Ammon's horn (tissue), 1 donor: ENCODE measurements around the gene GPC3.

Experiments used
- DNase-seq: peaks from one replicate; pipeline ENCODE4 v3.0.0-alpha.2; 2016; ENCODE audit warnings: low spot score

The GPC3 gene

GRCh38 chrX:133840415-133840814 lies 145.0 kb downstream of the GPC3 start:
- no peak for DNase-seq

- peak; percentile 14 for DNase-seq
These were observed 146.4 kb downstream of the GPC3 start for GRCh38 chrX:133838761-133839676.

GRCh38 chrX:133837091-133837490 lies 148.3 kb downstream of the GPC3 start:
- DNase-seq = no peak

- DNase-seq = no peak
These were observed 148.8 kb downstream of the GPC3 start for GRCh38 chrX:133836561-133836960.

GRCh38 chrX:133834771-133835170 lies 150.6 kb downstream of the GPC3 start:
- no peak for DNase-seq

GRCh38 chrX:133819546-133819945 lies 165.8 kb downstream of the GPC3 start:
- DNase-seq = no peak

GRCh38 chrX:133818019-133818418 lies 167.4 kb downstream of the GPC3 start:
- no peak for DNase-seq

- DNase-seq = no peak
These were observed 169.9 kb downstream of the GPC3 start for GRCh38 chrX:133815496-133815895.

- DNase-seq = no peak
These were observed 171.4 kb downstream of the GPC3 start for GRCh38 chrX:133813971-133814370.

- no peak for DNase-seq
These were observed 173.0 kb downstream of the GPC3 start for GRCh38 chrX:133812402-133812801.

GRCh38 chrX:133810925-133811324 lies 174.5 kb downstream of the GPC3 start:
- DNase-seq = no peak

GRCh38 chrX:133804072-133804471 lies 181.3 kb downstream of the GPC3 start:
- DNase-seq = no peak

- DNase-seq = no peak
These were observed 189.1 kb downstream of the GPC3 start for GRCh38 chrX:133796282-133796681.

- no peak for DNase-seq
These were observed 191.3 kb downstream of the GPC3 start for GRCh38 chrX:133794126-133794525.

- no peak for DNase-seq
These were observed 191.8 kb downstream of the GPC3 start for GRCh38 chrX:133793626-133794025.

GRCh38 chrX:133792198-133792953 lies 193.0 kb downstream of the GPC3 start:
- DNase-seq = peak; percentile 78

- DNase-seq = no peak
These were observed 195.6 kb downstream of the GPC3 start for GRCh38 chrX:133789829-133790228.

GRCh38 chrX:133786382-133786781 lies 199.0 kb downstream of the GPC3 start:
- no peak for DNase-seq

- DNase-seq = peak; percentile 10
These were observed 202.1 kb downstream of the GPC3 start for GRCh38 chrX:133783274-133783673.

- DNase-seq = no peak
These were observed 204.2 kb downstream of the GPC3 start for GRCh38 chrX:133781174-133781573.

- no peak for DNase-seq
These were observed 209.3 kb downstream of the GPC3 start for GRCh38 chrX:133776072-133776471.

GRCh38 chrX:133774807-133775206 lies 210.6 kb downstream of the GPC3 start:
- no peak for DNase-seq

- DNase-seq = no peak
These were observed 214.2 kb downstream of the GPC3 start for GRCh38 chrX:133771086-133771646.
